H9 (cell line): Measurements from ENCODE around the gene MCAT. TPM values are rescaled to one million over a fixed set of nuclear protein-coding genes. Genes with fewer than 3 reads are reported as not detected.

Experiments
- DNase-seq: peaks from one replicate; pipeline ENCODE4 v3.0.0-alpha.2; 2017
- H2AFZ ChIP-seq: one replicate; pipeline ENCODE4 v1.6.1; 2013; ENCODE audit warnings: mild to moderate bottlenecking, low read length, control low read depth, moderate library complexity
- H2AK5ac ChIP-seq: 2 replicates; pipeline ENCODE4 v1.6.1; 2013; ENCODE audit warnings: low read length, control low read depth, mixed read lengths; ENCODE audit not compliant: insufficient read length
- H2BK120ac ChIP-seq: one replicate; pipeline ENCODE4 v1.6.1; 2013; ENCODE audit warnings: low read depth, mild to moderate bottlenecking, low read length, control low read depth, inconsistent platforms; ENCODE audit not compliant: poor library complexity, severe bottlenecking
- H2BK12ac ChIP-seq: 2 replicates; pipeline ENCODE4 v1.6.1; 2013; ENCODE audit warnings: low read length, control low read depth, mixed read lengths, low read depth; ENCODE audit not compliant: insufficient read length
- H2BK15ac ChIP-seq: 2 replicates; pipeline ENCODE4 v1.6.1; 2013; ENCODE audit warnings: low read depth, low read length, control low read depth
- H2BK20ac ChIP-seq: one replicate; pipeline ENCODE4 v1.6.1; 2013; ENCODE audit warnings: low read depth, mild to moderate bottlenecking, low read length, control low read depth, inconsistent platforms; ENCODE audit not compliant: poor library complexity, severe bottlenecking
- H2BK5ac ChIP-seq: 2 replicates; pipeline ENCODE4 v1.6.1; 2013; ENCODE audit warnings: low read length, control low read depth, mixed read lengths; ENCODE audit not compliant: insufficient read length
- H3K14ac ChIP-seq: 2 replicates; pipeline ENCODE4 v1.6.1; 2013; ENCODE audit warnings: low read length, control low read depth; ENCODE audit not compliant: insufficient read depth
- H3K18ac ChIP-seq: 2 replicates; pipeline ENCODE4 v1.6.1; 2013; ENCODE audit warnings: low read depth, mild to moderate bottlenecking, mixed read lengths, low read length, control low read depth; ENCODE audit not compliant: insufficient read length
- H3K23ac ChIP-seq: 2 replicates; pipeline ENCODE4 v1.6.1; 2013; ENCODE audit warnings: low read length, control low read depth, mixed read lengths, low read depth; ENCODE audit not compliant: insufficient read length
- H3K23me2 ChIP-seq: 2 replicates; pipeline ENCODE4 v1.6.1; 2013; ENCODE audit warnings: low read depth, mild to moderate bottlenecking, mixed read lengths, low read length, control low read depth; ENCODE audit not compliant: insufficient read length, poor library complexity, severe bottlenecking
- H3K27ac ChIP-seq: 2 replicates; pipeline ENCODE4 v1.5.1; 2013; ENCODE audit warnings: low read length, control low read depth, mixed read lengths, low read depth; ENCODE audit not compliant: insufficient read length
- H3K27me3 ChIP-seq: 2 replicates; pipeline ENCODE4 v1.6.1; 2013; ENCODE audit warnings: low read length, control low read depth, inconsistent platforms; ENCODE audit not compliant: insufficient read depth
- H3K4ac ChIP-seq: 2 replicates; pipeline ENCODE4 v1.6.1; 2013; ENCODE audit warnings: low read depth, mild to moderate bottlenecking, control low read depth, inconsistent platforms, low read length, moderate library complexity
- H3K4me1 ChIP-seq: 2 replicates; pipeline ENCODE4 v1.6.1; 2013; ENCODE audit warnings: low read length, control low read depth, inconsistent platforms; ENCODE audit not compliant: insufficient read depth
- H3K4me2 ChIP-seq: 2 replicates; pipeline ENCODE4 v1.6.1; 2013; ENCODE audit warnings: low read length, control low read depth, mixed read lengths; ENCODE audit not compliant: insufficient read length, insufficient read depth
- H3K56ac ChIP-seq: 2 replicates; pipeline ENCODE4 v1.6.1; 2013; ENCODE audit warnings: low read depth, mild to moderate bottlenecking, mixed read lengths, low read length, control low read depth; ENCODE audit not compliant: insufficient read length
- H3K79me1 ChIP-seq: 2 replicates; pipeline ENCODE4 v1.6.1; 2013; ENCODE audit warnings: low read depth, mild to moderate bottlenecking, moderate library complexity, low read length, control low read depth, inconsistent platforms; ENCODE audit not compliant: insufficient read depth, poor library complexity, severe bottlenecking
- H3K79me2 ChIP-seq: 2 replicates; pipeline ENCODE4 v1.6.1; 2013; ENCODE audit warnings: low read length, control low read depth, inconsistent platforms; ENCODE audit not compliant: insufficient read depth
- H3K9ac ChIP-seq: 2 replicates; pipeline ENCODE4 v1.6.1; 2013; ENCODE audit warnings: low read length, control low read depth, mixed read lengths; ENCODE audit not compliant: insufficient read length; ENCODE audit errors: extremely low read depth
- H3K9me3 ChIP-seq: one replicate; pipeline ENCODE4 v1.6.1; 2013; ENCODE audit warnings: low read depth, low read length, inconsistent platforms; ENCODE audit not compliant: control insufficient read depth
- H3T11ph ChIP-seq: one replicate; pipeline ENCODE4 v1.6.1; 2013; ENCODE audit warnings: mild to moderate bottlenecking, low read length, control low read depth, inconsistent platforms
- H4K20me1 ChIP-seq: one replicate; pipeline ENCODE4 v1.6.1; 2013; ENCODE audit not compliant: control insufficient read depth, insufficient read length, insufficient read depth
- H4K5ac ChIP-seq: 2 replicates; pipeline ENCODE4 v1.6.1; 2013; ENCODE audit warnings: low read depth, mild to moderate bottlenecking, mixed read lengths, low read length, control low read depth; ENCODE audit not compliant: insufficient read length
- H4K8ac ChIP-seq: replicated peaks from 2 replicates; pipeline ENCODE4 v1.6.1; 2013; ENCODE audit warnings: low read length, control low read depth, mixed read lengths, low read depth; ENCODE audit not compliant: insufficient read length
- H4K91ac ChIP-seq: 2 replicates; pipeline ENCODE4 v1.6.1; 2013; ENCODE audit warnings: low read depth, mild to moderate bottlenecking, moderate library complexity, mixed read lengths, low read length, control low read depth; ENCODE audit not compliant: insufficient read length
- H3K27ac Mint-ChIP-seq, 3 experiments: 2 replicates in 2 of 3; 3 replicates in 1 of 3; pipeline ENCODE4 v1.8.0; 2020 to 2021; ENCODE audit warnings: mixed read lengths in 3 of 3, mild to moderate bottlenecking in 1 of 3, moderate library complexity in 1 of 3
- H3K27me3 Mint-ChIP-seq: 2 replicates; pipeline ENCODE4 v1.8.0; 2021; ENCODE audit warnings: low read depth, mild to moderate bottlenecking, moderate library complexity, mixed read lengths
- H3K36me3 Mint-ChIP-seq, 3 experiments: 2 replicates in 2 of 3; 3 replicates in 1 of 3; pipeline ENCODE4 v1.8.0; 2020 to 2021; ENCODE audit warnings: low read depth in 3 of 3, mixed read lengths in 3 of 3; ENCODE audit not compliant: insufficient read depth in 1 of 3
- H3K4me1 Mint-ChIP-seq, 2 experiments: 2 replicates each; pipeline ENCODE4 v1.8.0; 2020; ENCODE audit warnings: mixed read lengths in 2 of 2
- H3K4me3 Mint-ChIP-seq, 2 experiments: 2 replicates in 1 of 2; 3 replicates in 1 of 2; pipeline ENCODE4 v1.8.0; 2020 to 2021; ENCODE audit warnings: mild to moderate bottlenecking in 2 of 2, mixed read lengths in 2 of 2, moderate library complexity in 1 of 2
- H3K9me3 Mint-ChIP-seq, 2 experiments: 2 replicates in 1 of 2; 3 replicates in 1 of 2; pipeline ENCODE4 v1.8.0; 2020; ENCODE audit warnings: mild to moderate bottlenecking in 2 of 2, mixed read lengths in 2 of 2, moderate library complexity in 1 of 2
- WGBS: extraction: QIAGEN DNeasy Blood & Tissue Kit; methylation state at CpG from one replicate; pipeline ENCODE4 v1.1.7; 2013; ENCODE audit warnings: missing lambda C conversion rate, low lambda C conversion rate, mixed read lengths; ENCODE audit not compliant: insufficient read length; ENCODE audit errors: extremely low coverage; 5-methylcytosine and 5-hydroxymethylcytosine counted together
- total RNA-seq: library from RNA; stranded (reverse); gene quantifications from 2 replicates; pipeline ENCODE4 v1.2.1, GENCODE V29; 2021
- TF ChIP-seq, protein P1 (sequence below): fragments of 200-600 bp; sonication (generic); conservative IDR thresholded peaks from 3 replicates; pipeline ENCODE4 v1.8.0; 2021; ENCODE audit warnings: antibody characterized with exemption, mild to moderate bottlenecking

MCAT gene
- total RNA-seq, 1 experiment from 2014 or later: 20.3 TPM

DNA sequence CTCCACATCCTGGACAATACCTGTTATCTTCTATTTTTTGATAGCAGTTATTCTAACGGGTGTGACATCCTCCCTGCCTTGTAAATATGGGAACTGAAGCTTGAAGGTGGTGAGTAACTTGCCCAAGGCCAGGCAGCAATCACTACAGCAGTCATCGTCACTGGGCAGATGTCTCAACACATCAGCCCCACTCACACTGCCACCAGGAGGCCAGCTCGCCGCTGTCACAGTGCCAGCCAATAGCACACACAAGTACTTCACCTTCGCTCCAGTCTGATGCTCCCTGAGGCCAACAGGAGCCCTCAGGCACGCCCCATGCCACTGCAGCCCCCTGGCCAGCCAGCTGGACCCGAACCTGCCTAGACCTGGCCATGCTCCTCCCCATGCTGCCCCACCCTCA is 49.1 kb downstream of the MCAT start:
- Histone ChIP-seq H3K56ac (no peak overlapping the region), H3K23ac (no peak overlapping the region), H2AK5ac (no peak overlapping the region), H3K79me1 (no peaks in the 10 kb centered on the region), H3K4me2 (no peak overlapping the region), H3K27me3 (no peaks in the 10 kb centered on the region), H2AFZ (no peak overlapping the region), H4K5ac (no peak overlapping the region), H4K20me1 (no peaks in the 10 kb centered on the region), H2BK20ac (no peak overlapping the region), H3K27ac (no peak overlapping the region), H3K4me1 (no peaks in the 10 kb centered on the region), H4K91ac (no peak overlapping the region), H4K8ac (no peak overlapping the region), H3K79me2 (no peaks in the 10 kb centered on the region), H3K9ac (no peak overlapping the region), H2BK12ac (no peak overlapping the region), H3K9me3 (no peaks in the 10 kb centered on the region), H3K14ac (no peak overlapping the region), H3K23me2 (no peaks in the 10 kb centered on the region), H2BK15ac (no peak overlapping the region), H3T11ph (no peak overlapping the region), H2BK5ac (no peak overlapping the region), H2BK120ac (no peak overlapping the region), H3K4ac (no peak overlapping the region), H3K18ac (no peak overlapping the region)
- WGBS: no CpG with 5 or more reads among the region's 7 CpGs
- Mint-ChIP-seq H3K36me3 (peaks cover 5 to 13% (median 7%) of the 10 kb centered on the region in 3 experiments), H3K9me3 (peaks cover 13 to 18% of the 10 kb centered on the region in 2 experiments), H3K4me3 (no peak overlapping the region), H3K4me1 (peaks cover 2 to 21% of the 10 kb centered on the region in 2 experiments; a peak in 3 of 4 replicates), H3K27me3 (peaks cover 2% of the 10 kb centered on the region; the same call in 1 of the 2 replicates), H3K27ac (no peak overlapping the region; a peak in 1 of 7 replicates)
- peak; percentile 57 for DNase-seq
- TF ChIP-seq, protein P1, sequence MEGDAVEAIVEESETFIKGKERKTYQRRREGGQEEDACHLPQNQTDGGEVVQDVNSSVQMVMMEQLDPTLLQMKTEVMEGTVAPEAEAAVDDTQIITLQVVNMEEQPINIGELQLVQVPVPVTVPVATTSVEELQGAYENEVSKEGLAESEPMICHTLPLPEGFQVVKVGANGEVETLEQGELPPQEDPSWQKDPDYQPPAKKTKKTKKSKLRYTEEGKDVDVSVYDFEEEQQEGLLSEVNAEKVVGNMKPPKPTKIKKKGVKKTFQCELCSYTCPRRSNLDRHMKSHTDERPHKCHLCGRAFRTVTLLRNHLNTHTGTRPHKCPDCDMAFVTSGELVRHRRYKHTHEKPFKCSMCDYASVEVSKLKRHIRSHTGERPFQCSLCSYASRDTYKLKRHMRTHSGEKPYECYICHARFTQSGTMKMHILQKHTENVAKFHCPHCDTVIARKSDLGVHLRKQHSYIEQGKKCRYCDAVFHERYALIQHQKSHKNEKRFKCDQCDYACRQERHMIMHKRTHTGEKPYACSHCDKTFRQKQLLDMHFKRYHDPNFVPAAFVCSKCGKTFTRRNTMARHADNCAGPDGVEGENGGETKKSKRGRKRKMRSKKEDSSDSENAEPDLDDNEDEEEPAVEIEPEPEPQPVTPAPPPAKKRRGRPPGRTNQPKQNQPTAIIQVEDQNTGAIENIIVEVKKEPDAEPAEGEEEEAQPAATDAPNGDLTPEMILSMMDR: peak; percentile 24; the same call in 1 of the 3 replicates
